Panc1 (cell line): Measurements from ENCODE around the gene KRT27.

ENCODE experiments used
- POLR2AphosphoS5 ChIP-seq: IDR thresholded peaks from 2 replicates; pipeline ENCODE4 v1.6.1; 2012; ENCODE audit warnings: mild to moderate bottlenecking, low read depth, low read length, moderate library complexity
- TF ChIP-seq, protein P1 (sequence below): fragments of 450-650 bp; IDR thresholded peaks from 2 replicates; pipeline ENCODE4 v1.5.1; 2017; ENCODE audit warnings: mild to moderate bottlenecking
- TF ChIP-seq, protein P2 (sequence below), 2 experiments: IDR thresholded peaks; 2 replicates each; pipeline ENCODE4 v1.6.1; 2011 to 2012; ENCODE audit warnings: low read depth in 2 of 2, control low read depth in 1 of 2, low read length in 1 of 2, mild to moderate bottlenecking in 1 of 2, moderate library complexity in 1 of 2; ENCODE audit not compliant: insufficient read depth in 1 of 2

DNA sequence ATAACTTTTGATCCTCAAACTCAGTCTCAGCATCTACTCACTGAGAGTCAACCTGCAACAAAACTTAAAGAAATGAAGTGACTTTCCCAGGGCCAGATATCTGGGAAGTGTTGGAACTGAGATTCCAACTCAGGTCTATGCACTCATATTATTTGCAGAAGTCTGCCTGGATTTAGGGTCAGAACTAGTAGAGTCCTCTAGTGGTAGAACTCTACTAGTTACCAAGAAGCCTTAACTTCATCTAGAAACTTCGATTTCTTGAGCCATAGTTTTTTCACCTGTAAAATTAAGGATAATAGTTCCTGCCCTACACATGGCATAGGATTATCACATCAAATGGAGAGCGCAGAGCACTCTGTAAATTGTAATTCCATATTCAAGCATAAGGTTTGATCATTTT is 55.4 kb downstream of the KRT27 start:
- TF ChIP-seq, protein P1, sequence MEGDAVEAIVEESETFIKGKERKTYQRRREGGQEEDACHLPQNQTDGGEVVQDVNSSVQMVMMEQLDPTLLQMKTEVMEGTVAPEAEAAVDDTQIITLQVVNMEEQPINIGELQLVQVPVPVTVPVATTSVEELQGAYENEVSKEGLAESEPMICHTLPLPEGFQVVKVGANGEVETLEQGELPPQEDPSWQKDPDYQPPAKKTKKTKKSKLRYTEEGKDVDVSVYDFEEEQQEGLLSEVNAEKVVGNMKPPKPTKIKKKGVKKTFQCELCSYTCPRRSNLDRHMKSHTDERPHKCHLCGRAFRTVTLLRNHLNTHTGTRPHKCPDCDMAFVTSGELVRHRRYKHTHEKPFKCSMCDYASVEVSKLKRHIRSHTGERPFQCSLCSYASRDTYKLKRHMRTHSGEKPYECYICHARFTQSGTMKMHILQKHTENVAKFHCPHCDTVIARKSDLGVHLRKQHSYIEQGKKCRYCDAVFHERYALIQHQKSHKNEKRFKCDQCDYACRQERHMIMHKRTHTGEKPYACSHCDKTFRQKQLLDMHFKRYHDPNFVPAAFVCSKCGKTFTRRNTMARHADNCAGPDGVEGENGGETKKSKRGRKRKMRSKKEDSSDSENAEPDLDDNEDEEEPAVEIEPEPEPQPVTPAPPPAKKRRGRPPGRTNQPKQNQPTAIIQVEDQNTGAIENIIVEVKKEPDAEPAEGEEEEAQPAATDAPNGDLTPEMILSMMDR = peak; percentile 38; the same call in 1 of the 2 replicates
- TF ChIP-seq, protein P2, sequence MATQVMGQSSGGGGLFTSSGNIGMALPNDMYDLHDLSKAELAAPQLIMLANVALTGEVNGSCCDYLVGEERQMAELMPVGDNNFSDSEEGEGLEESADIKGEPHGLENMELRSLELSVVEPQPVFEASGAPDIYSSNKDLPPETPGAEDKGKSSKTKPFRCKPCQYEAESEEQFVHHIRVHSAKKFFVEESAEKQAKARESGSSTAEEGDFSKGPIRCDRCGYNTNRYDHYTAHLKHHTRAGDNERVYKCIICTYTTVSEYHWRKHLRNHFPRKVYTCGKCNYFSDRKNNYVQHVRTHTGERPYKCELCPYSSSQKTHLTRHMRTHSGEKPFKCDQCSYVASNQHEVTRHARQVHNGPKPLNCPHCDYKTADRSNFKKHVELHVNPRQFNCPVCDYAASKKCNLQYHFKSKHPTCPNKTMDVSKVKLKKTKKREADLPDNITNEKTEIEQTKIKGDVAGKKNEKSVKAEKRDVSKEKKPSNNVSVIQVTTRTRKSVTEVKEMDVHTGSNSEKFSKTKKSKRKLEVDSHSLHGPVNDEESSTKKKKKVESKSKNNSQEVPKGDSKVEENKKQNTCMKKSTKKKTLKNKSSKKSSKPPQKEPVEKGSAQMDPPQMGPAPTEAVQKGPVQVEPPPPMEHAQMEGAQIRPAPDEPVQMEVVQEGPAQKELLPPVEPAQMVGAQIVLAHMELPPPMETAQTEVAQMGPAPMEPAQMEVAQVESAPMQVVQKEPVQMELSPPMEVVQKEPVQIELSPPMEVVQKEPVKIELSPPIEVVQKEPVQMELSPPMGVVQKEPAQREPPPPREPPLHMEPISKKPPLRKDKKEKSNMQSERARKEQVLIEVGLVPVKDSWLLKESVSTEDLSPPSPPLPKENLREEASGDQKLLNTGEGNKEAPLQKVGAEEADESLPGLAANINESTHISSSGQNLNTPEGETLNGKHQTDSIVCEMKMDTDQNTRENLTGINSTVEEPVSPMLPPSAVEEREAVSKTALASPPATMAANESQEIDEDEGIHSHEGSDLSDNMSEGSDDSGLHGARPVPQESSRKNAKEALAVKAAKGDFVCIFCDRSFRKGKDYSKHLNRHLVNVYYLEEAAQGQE (IDR thresholded peaks at IDR 0.05; ENCODE audit: insufficient read depth in 1 of 2, low read depth in 2 of 2, low read length in 1 of 2) = no peak
- TF ChIP-seq POLR2AphosphoS5 = no peak
